Thymus (tissue), 11 donors: ENCODE data around the gene TUBB4A. TPM values are rescaled to one million over a fixed set of nuclear protein-coding genes. Genes with fewer than 3 reads are reported as not detected.

ENCODE experiments used
- DNase-seq, 9 donors: peaks; one replicate each; pipeline ENCODE4 v3.0.0-alpha.2; 2013; ENCODE audit warnings: low spot score in 9 of 9, low read depth in 6 of 9, missing footprints in 1 of 9
- H3K27ac ChIP-seq, 2 donors: one replicate each; pipeline ENCODE4 v1.5.1; 2013; ENCODE audit warnings: control low read depth in 1 of 2, low read depth in 1 of 2, low read length in 1 of 2, mild to moderate bottlenecking in 1 of 2, moderate library complexity in 1 of 2
- H3K27me3 ChIP-seq, 2 donors: one replicate each; pipeline ENCODE4 v1.5.1; 2013; ENCODE audit warnings: low read length in 1 of 2; ENCODE audit not compliant: control insufficient read depth in 2 of 2, insufficient read depth in 1 of 2
- H3K36me3 ChIP-seq, 2 donors: one replicate each; pipeline ENCODE4 v1.5.1; 2013; ENCODE audit warnings: low read length in 1 of 2, mild to moderate bottlenecking in 1 of 2, moderate library complexity in 1 of 2; ENCODE audit not compliant: control insufficient read depth in 2 of 2, insufficient read depth in 2 of 2
- H3K4me1 ChIP-seq, 2 donors: one replicate each; pipeline ENCODE4 v1.5.1; 2013; ENCODE audit warnings: low read length in 2 of 2; ENCODE audit not compliant: control insufficient read depth in 2 of 2, insufficient read depth in 2 of 2
- H3K4me3 ChIP-seq, 2 donors: one replicate each; pipeline ENCODE4 v1.5.1; 2013; ENCODE audit warnings: low read length in 2 of 2, control low read depth in 1 of 2, mild to moderate bottlenecking in 1 of 2
- H3K9me3 ChIP-seq, 2 donors: one replicate each; pipeline ENCODE4 v1.5.1; 2013; ENCODE audit warnings: low read length in 1 of 2, mild to moderate bottlenecking in 1 of 2; ENCODE audit not compliant: control insufficient read depth in 2 of 2, insufficient read depth in 1 of 2
- WGBS: extraction: QIAGEN DNeasy Blood & Tissue Kit; methylation state at CpG from one replicate; pipeline ENCODE4 v1.1.7; 2013; 5-methylcytosine and 5-hydroxymethylcytosine counted together
- polyA plus RNA-seq: library from polyadenylated mRNA; stranded (reverse); fragments of 200-250 nt; gene quantifications from one replicate; pipeline ENCODE4 v1.2.3, GENCODE V29; 2013
- total RNA-seq: library from RNA; stranded (reverse); fragments of 120-200 nt; gene quantifications from one replicate; pipeline ENCODE4 v1.2.4, GENCODE V29; 2013
- donor health status: healthy.

Gene TUBB4A
- total and polyA plus RNA-seq, 2 donors = 0.24 to 1.1 TPM

DNA sequence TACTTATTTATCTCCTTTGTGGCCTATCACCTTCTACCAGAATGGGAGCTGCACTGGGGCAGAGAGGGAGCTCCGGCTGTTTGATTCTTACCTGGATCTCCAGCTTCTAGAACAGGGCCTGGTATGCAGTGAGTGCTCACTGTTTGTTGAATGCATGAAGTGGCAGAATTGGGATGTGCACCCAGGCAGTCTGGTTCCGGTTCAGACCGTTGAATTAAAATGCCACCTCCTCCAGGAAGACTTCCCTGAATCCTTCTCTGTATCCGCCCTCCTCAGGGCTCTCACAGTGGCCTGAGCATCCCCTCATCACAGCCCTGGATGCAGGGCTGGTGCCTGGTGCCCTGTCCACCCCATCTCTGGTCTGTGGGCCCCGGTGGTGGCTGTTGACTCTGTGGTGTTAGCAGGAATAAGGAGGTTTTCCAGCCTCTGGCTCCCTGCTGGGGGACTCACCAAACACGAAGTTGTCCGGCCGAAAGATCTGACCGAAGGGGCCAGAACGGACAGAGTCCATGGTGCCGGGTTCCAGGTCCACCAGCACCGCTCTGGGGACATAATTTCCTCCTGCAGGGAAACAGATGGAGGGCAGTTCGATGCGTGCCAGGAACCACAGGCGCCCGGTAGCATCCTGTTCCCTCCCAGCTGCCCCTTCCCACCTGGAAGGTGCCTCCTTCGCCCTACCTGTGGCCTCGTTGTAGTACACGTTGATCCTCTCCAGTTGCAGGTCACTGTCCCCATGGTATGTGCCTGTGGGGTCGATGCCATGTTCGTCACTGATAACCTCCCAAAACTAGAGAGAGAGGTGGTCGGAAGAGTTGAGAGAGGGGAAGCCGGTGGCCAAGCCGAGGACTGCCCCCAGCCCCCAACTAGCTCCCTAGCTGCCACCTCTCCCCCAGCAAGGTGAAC, 1.0 kb downstream of the TUBB4A start:
- H3K9me3 ChIP-seq = no peaks in the 10 kb centered on the region
- 69% methylated on average over 24 of the region's 24 CpGs for WGBS
- no peak overlapping the region for H3K4me3 ChIP-seq
- DNase-seq = no peak
- no peaks in the 10 kb centered on the region for H3K36me3 ChIP-seq
- H3K27me3 ChIP-seq = peaks cover 34 to 55% of the 10 kb centered on the region in 2 donors
- H3K4me1 ChIP-seq = peaks cover 0 to 3% of the 10 kb centered on the region in 2 donors
- no peak overlapping the region for H3K27ac ChIP-seq

DNA sequence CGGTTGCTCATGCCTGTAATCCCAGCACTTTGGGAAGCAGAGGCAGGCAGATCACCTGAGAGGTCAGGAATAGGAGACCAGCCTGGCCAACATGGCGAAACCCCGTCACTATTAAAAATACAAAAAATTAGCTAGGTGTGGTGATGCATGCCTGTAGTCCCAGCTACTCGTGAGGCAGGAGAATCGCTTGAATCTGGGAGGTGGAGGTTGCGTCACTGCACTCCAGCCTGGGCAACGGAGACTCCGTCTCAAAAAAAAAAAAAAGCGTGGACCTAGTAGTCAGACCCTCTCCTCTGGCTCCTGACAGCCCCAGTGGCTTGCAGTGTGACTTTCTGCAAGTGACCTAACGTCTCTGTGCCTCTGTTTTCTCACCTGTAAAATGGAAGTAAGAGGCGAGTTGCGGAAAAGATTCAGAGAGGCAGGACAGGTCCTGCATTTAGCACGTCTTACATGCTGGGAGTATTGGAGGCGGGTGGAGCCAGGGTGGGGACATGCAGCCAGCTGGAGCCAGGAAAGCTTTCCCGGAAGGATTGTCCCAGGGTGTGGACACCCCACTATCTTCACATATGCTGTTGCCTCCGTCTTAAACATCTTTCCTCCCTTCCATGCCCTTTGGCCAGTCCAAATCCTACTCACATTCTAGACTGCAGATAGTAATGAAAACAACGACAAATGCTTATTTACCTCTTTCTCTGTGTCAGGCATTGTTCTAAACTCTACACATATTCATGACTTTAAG, 2.9 kb downstream of the TUBB4A start:
- peaks cover 0 to 3% of the 10 kb centered on the region in 2 donors for H3K4me1 ChIP-seq

DNA sequence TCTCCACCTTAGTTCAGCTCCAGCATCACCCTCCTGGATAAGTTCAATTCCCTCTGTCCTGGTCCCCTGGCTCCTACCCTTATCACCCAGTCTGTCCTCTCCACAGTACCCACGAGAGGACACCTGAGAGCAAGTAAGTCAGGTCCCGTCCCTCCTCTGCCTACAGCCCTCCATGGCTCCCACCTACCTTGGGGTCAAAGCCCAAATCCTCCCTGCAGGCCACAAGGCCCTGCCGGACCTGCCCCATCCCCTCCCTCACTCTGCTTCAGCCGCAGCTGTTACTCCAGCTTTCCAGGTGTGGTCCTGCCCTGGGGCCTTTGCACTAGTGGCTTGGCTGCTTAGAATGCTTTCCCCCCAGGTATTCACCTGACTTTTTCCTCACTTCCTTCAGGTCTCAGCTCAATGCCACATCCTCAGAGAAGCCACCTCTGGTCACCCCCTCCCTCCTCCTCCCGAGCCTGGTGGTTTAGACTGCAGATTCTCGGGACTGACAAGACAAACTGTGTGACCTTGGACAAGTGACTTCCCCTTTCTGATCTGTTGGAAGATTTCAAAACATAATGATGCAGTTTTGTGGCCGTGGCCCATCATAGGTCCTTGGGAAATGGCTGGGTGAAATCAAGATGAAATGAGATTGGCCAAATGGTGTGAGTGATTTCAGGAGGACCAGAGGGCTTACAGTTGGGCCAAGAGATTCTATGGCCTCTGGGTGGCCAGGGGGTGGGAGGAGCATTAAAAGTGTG, 3.6 kb downstream of the TUBB4A start:
- Histone ChIP-seq H3K4me1 (peaks cover 0 to 3% of the 10 kb centered on the region in 2 donors), H3K4me3 (no peak overlapping the region), H3K27ac (no peak overlapping the region), H3K36me3 (no peaks in the 10 kb centered on the region), H3K9me3 (no peaks in the 10 kb centered on the region), H3K27me3 (peaks cover 32 to 49% of the 10 kb centered on the region in 2 donors)
- no peak for DNase-seq
- WGBS = 65% methylated on average over 7 of the region's 7 CpGs

More for the DNA sequence above, 2.9 kb downstream of the TUBB4A start:
- H3K27ac ChIP-seq = no peak overlapping the region
- no peaks in the 10 kb centered on the region for H3K36me3 ChIP-seq
- 93% methylated on average over 17 of the region's 17 CpGs for WGBS
- H3K9me3 ChIP-seq = no peaks in the 10 kb centered on the region
- no peak overlapping the region for H3K4me3 ChIP-seq
- peaks cover 34 to 55% of the 10 kb centered on the region in 2 donors for H3K27me3 ChIP-seq
- no peak for DNase-seq

DNA sequence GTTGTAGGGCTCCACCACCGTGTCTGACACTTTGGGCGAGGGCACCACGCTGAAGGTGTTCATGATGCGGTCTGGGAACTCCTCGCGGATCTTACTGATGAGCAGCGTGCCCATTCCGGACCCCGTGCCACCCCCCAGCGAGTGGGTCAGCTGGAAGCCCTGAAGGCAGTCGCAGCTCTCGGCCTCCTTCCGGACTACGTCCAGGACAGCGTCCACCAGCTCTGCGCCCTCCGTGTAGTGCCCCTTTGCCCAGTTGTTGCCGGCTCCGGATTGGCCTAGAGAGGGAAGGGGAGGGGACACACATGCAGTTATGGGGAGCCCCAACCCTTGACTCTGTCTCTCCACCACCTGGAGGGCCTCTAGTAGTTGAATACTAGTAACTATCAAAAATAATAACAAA, 6.2 kb downstream of the TUBB4A start:
- 98% methylated on average over 19 of the region's 19 CpGs for WGBS
- H3K4me3 ChIP-seq = no peak overlapping the region
- H3K27me3 ChIP-seq = peaks cover 8 to 24% of the 10 kb centered on the region in 2 donors
- H3K4me1 ChIP-seq = peaks cover 0 to 3% of the 10 kb centered on the region in 2 donors
- H3K36me3 ChIP-seq = no peaks in the 10 kb centered on the region
- peaks cover 0 to 4% of the 10 kb centered on the region in 2 donors for H3K9me3 ChIP-seq
- no peak overlapping the region for H3K27ac ChIP-seq
- no peak for DNase-seq

DNA sequence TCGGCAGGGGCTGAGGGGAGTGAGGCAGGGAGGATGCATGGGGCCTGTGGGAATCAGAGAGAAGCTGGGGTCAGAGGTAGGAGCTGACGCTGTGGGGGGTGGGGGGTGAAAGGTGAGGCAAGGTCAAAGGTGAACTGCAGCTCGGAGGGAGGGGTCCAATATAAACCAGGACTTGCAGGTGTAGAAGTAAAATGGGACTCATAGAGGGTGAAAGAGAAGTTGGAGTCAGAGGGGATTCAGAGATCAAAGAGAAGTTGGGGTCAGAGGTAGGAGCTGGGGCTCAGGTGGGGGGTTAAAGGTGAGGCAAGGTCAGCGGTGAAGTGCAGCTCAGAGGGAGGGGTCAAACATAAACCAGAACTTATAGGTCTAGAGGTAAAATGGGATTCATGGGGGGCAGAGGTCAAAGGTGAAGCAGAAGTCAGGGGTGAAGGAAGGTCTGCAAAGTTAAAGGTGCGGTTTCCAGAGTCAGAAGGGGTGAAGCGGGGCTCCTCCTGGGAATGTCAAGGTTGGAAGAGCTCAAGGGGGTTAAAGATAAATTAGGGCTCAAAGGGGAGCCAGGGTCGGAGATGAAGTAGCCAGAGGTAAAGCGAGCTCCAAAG, 7.6 kb downstream of the TUBB4A start:
- Histone ChIP-seq H3K4me3 (no peak overlapping the region), H3K9me3 (peaks cover 0 to 4% of the 10 kb centered on the region in 2 donors), H3K4me1 (peaks cover 0 to 3% of the 10 kb centered on the region in 2 donors), H3K27ac (no peak overlapping the region), H3K27me3 (peaks cover 0 to 10% of the 10 kb centered on the region in 2 donors), H3K36me3 (no peaks in the 10 kb centered on the region)
- WGBS = 96% methylated on average over 8 of the region's 8 CpGs
- DNase-seq = no peak

DNA sequence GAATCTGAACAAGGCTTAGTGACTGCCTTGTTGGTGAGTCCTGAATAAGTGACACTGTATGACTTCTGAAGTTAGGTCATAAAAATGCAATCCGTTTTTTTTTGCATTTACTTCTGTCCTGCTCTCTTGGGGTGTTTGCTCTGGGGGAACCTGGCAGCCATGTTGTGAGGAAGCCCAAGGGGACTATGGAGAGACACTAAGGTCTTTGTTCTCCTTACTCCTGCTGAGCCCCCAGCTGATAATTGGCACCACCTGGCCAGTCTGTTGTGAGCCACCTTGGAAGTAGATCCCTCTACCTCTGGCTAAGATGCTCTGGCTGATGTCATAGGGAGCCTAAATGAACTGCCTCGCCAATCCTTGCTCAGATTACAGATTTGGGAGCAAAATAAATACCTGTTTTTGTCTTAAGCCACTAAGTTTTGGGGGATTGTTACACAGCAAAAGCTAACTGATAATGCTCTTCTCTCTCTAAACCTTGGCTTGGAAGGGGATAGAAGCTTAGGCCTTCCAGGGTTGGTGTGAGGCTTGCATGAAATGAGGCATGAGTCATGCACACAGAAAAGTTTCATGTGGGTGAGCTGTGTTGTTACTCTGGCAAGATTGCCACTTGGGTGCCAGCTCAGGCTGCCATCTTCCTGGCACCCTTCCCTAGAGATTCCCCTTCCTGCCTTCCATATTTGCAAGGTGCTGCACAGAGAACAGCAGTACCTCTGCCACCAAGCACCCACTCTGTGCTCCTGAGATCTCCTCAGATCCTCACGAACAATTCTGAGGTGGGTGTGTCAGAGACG, 10.1 kb downstream of the TUBB4A start:
- 92% methylated on average over 4 of the region's 4 CpGs for WGBS
- no peaks in the 10 kb centered on the region for H3K36me3 ChIP-seq
- no peaks in the 10 kb centered on the region for H3K27me3 ChIP-seq
- no peaks in the 10 kb centered on the region for H3K4me1 ChIP-seq
- H3K27ac ChIP-seq = no peak overlapping the region
- H3K9me3 ChIP-seq = peaks cover 0 to 4% of the 10 kb centered on the region in 2 donors
- no peak overlapping the region for H3K4me3 ChIP-seq
- no peak for DNase-seq

DNA sequence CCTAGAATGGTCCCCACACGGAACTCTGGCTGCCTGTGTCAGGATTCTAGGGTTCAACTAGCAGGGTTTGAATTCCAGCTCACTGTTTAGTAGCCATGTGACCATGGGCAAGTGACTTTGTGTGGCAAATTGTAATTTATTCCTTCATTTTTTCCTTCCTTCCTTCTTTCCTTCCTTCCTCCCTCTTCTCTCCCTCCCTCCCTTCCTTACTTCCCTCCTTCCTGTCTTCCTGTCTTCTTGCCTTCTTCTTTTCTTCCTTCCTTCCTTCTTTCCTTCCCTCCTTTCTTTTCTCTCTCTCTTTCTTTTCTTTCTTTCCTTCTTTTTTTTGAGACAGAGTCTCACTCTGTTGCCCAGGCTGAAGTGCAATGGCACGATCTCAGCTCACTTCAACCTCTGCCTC, 12.0 kb downstream of the TUBB4A start:
- Histone ChIP-seq H3K27ac (no peak overlapping the region), H3K27me3 (no peaks in the 10 kb centered on the region), H3K4me1 (no peaks in the 10 kb centered on the region), H3K4me3 (no peak overlapping the region), H3K9me3 (peaks cover 0 to 4% of the 10 kb centered on the region in 2 donors), H3K36me3 (no peaks in the 10 kb centered on the region)
- WGBS = 81% methylated on average over 2 of the region's 2 CpGs
- no peak for DNase-seq
